HG03060 (cell line): Measurements from ENCODE around the gene CAMTA1.

Experiments used
- ATAC-seq: cut with Tn5 transposase; IDR thresholded peaks from one replicate; pipeline ENCODE4 v1.9.1; 2021; ENCODE audit warnings: low read depth, moderate number of reproducible peaks; ENCODE audit not compliant: unreplicated experiment

CAMTA1 gene

DNA sequence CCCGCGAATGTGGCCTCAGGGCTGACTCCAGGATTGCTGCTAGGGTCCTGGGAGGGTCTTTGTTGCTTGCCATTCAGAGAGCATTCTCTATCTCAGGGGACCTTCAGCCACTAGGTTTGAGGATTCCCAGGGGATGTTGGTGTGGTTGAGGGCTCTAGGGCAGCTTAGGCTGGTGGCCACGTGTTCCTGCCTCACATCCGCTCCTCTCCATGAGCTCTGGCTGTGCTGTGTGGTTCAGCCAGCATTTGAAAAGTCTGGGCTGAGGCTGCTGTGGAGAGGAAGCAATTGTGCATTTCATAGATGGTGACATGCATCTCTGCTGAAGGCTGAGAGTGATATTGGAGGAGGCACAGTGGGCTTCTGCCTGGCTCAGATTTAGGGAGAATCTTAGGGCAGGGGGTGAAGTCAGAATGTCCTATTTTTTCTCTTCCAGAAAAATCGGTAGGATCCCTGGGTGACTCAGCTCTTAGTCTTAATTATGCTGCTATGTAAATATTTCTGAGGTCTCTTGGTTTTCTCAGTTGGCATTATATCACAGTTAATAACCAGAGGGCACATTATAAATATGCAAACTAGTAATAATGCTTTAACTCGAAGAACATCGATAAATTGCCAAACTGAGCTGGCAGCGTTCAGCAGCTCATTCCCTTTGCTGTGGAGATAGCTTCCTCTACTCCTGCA lies 182.3 kb downstream of the CAMTA1 start:
- ATAC-seq: no peak

- no peak for ATAC-seq
Measured at GRCh38 chr1:6969106-6969505, 183.9 kb downstream of the CAMTA1 start.

GRCh38 chr1:6969762-6970161 lies 184.5 kb downstream of the CAMTA1 start:
- ATAC-seq: no peak

- ATAC-seq: no peak
Measured at GRCh38 chr1:6970221-6970620, 185.0 kb downstream of the CAMTA1 start.

GRCh38 chr1:6971048-6971447 lies 185.8 kb downstream of the CAMTA1 start:
- no peak for ATAC-seq

GRCh38 chr1:6971699-6972098 lies 186.4 kb downstream of the CAMTA1 start:
- no peak for ATAC-seq

GRCh38 chr1:6972399-6972798 lies 187.1 kb downstream of the CAMTA1 start:
- no peak for ATAC-seq

GRCh38 chr1:6975331-6976043 lies 190.2 kb downstream of the CAMTA1 start:
- ATAC-seq: no peak

- no peak for ATAC-seq
Measured at GRCh38 chr1:6976044-6976375, 190.8 kb downstream of the CAMTA1 start.

GRCh38 chr1:6979003-6979613 lies 193.9 kb downstream of the CAMTA1 start:
- ATAC-seq: no peak

DNA sequence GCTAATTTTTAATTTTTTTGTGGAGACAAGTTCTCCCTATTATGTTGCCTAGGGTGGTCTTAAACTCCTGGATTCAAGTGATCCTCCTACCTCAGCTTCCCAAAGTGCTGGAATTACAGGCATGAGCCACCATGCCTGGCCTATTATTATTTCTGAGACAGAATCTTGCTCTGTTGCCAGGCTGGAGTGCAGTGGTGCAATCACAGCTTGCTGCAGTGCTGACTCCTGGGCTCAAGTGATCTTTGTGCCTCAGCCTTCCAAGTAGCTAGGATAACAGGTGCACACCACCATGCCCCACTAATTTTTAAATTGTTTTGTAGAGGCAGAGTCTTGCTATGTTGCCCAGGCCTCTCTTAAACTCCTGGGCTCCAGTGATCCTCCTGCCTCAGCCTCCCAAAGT lies 196.3 kb downstream of the CAMTA1 start:
- no peak for ATAC-seq

DNA sequence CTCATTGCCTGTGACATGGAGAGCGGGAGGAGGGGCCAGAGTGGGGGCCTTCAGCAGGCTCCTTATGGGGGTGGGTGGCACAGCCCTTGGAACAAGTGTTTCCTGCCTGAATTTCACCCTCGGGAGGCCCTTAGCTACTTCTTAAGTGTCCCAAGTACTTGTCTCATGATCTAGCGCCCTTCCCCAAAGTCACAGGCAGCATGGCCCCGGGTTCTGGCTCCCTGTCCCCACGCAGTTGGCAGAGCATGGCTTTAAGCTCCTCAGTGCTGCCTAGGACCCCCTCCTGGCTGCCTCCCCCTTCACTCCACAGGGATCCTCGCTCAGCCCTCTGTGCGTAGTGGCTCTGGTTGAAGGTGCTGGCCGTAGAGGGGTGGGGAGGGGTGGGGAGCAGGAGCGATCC lies 197.2 kb downstream of the CAMTA1 start:
- ATAC-seq: no peak

DNA sequence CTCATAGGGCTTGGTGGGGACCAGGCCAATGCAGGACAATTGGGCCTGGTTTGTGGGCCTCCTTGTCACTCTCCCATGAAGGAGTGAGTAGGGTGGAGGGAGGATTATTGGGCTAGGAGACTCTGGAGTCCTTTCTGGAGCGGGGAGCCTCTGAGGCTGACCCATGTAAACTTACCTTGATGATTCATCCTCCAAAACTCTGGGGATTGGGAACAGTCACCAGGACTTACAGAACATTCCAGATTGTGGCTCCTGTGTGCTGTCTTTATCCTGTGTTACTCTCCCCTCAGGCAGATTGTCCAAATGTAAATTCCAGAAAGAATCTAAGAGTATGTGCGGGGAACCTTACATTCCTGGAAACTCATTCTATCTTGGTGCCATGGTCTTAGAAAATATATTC lies 197.6 kb downstream of the CAMTA1 start:
- no peak for ATAC-seq

DNA sequence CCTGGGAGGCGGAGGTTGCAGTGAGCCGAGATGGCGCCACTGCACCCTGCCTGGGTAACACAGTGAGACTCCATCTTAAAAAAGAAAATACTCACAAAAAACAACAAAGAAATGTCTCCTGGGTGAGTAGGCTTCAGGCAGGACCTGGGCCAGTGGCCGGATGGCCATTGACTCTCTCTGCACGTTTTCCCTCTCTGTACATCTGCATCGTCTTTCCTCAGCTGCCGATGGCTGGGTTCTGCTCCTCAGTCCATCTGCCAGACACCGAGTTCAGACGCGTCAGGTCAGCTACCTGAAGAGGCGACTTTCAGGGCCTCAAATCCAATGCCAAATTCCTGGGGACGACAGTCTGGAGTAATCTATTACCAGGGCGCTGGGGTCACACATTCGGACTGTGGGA lies 199.3 kb downstream of the CAMTA1 start:
- ATAC-seq: no peak

- ATAC-seq: no peak
Measured at GRCh38 chr1:6984986-6985385, 199.7 kb downstream of the CAMTA1 start.

DNA sequence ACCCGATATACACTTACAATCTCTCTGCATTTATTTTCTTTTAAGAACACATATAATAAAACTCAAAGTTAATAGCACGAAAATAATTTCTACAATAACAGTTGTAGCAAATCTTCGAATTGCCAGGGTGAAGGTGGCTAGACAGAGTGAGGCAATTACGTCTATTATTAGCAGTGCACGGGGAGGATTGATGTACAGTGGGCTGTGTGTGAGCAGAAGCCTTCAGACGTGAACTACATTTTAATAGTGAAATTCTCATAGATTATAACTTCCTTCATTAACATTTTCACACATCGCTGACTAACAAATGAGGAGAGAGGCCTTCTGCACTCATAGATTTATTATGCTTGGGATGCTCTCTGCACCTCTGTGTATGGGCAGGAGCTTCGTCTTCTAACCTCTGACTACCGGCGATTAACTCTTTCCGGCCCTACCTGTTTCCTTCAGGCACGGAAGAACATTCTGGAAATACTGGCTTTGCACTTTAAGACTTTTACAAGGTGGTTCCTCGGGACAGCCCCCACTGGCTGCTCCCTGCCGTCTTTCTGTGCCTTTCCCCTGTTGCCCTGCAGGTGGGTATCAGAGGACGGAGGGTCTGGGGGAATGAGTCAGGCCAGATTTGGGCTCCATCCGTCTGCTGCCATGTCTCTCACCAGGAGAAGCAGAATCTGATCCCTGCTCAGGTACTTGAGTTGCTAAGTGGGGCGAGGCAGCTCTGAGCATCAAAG lies 200.5 kb downstream of the CAMTA1 start:
- no peak for ATAC-seq

DNA sequence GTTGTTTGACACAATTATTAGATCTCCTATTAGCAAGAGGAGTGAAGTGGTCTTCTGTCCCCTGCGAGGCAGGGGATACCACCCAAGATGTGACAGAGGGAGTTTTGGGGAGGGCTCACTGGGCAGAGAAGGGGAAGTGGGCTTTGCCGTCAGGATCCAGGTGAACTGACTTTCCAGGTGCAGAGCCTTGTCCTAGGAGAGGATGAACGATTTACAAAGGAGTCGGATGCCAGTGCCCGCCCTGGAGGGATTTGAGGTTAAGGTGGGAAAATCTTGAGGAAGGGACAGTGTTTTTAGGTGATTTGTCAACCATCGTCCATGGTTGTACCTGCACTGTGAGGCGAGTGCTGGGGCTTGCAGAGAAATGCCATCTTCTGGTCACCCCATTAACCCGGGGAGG lies 201.0 kb downstream of the CAMTA1 start:
- no peak for ATAC-seq

DNA sequence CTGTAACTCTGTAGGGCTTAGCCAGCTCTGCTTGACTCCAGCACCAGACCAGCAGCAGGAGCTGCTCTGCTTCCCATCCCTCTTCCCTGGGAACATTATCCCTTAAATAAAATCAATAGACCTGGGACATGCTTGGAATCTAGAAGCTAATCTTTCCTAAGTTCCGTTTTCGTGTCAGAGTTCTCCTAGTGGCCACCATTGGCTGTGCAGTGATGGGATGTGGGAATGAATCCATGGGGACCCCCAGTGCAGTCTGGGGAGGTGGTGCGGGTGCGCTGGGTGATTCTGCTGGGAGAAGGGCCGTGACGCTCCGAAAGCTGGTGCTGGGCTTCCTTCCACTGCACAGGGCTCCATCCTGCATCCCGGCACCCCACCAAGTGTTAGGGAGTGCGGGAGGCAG lies 202.7 kb downstream of the CAMTA1 start:
- no peak for ATAC-seq

DNA sequence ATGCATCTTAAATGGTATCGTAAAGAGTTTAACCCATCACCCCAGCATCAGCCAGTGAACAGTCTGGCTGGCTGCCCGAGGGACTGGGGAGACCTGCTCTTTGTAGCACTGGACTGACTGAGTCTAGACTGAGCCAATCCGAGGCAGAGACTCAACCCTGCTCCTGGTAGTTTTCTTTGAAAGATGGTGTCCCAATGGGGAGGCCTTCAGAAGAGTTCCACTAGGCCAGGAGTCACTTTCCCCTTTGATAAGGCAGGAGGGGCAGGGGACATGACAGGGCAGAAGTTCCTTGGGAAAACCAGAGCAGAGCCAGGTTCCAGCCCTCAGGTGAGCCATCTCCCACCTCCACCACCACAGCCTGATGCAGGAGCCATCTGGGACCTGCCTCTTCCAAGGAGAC lies 203.5 kb downstream of the CAMTA1 start:
- no peak for ATAC-seq

- ATAC-seq: no peak
Measured at GRCh38 chr1:6989212-6990159, 204.2 kb downstream of the CAMTA1 start.
